HG03457 (cell line): ENCODE results near the gene FGFR2.

Source experiments
- ATAC-seq: cut with Tn5 transposase; IDR thresholded peaks from one replicate; pipeline ENCODE4 v1.9.1; 2021; ENCODE audit warnings: moderate number of reproducible peaks; ENCODE audit not compliant: unreplicated experiment

The FGFR2 gene

DNA sequence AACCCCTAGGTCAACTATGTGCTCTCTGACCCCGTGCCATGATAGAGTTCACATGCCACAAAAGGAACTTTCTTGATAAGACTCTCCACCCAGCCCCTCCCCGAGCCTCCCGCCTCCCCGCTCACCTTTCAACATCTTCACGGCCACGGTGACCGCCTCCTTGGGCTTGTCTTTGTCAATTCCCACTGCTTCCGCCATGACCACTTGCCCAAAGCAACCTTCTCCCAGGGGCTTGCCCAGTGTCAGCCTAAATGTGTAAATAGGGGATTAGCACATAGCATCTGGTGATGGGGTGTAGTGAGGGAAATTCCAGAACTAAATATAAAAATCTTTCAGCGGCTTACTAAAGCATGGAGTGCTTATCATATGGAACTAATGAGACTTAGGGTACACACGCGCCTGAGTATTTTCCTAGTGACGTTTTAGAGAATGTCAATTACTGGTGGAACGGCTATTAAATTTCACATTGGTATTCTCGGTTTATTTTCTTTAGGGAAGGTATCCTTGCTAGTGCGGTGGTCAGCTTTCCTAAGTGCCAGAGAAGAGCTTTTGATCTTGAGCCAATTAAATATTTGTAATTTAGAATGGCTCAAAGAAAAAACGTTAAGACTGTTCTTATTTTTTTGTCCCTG is 97.4 kb downstream of the FGFR2 start:
- ATAC-seq, result no peak

DNA sequence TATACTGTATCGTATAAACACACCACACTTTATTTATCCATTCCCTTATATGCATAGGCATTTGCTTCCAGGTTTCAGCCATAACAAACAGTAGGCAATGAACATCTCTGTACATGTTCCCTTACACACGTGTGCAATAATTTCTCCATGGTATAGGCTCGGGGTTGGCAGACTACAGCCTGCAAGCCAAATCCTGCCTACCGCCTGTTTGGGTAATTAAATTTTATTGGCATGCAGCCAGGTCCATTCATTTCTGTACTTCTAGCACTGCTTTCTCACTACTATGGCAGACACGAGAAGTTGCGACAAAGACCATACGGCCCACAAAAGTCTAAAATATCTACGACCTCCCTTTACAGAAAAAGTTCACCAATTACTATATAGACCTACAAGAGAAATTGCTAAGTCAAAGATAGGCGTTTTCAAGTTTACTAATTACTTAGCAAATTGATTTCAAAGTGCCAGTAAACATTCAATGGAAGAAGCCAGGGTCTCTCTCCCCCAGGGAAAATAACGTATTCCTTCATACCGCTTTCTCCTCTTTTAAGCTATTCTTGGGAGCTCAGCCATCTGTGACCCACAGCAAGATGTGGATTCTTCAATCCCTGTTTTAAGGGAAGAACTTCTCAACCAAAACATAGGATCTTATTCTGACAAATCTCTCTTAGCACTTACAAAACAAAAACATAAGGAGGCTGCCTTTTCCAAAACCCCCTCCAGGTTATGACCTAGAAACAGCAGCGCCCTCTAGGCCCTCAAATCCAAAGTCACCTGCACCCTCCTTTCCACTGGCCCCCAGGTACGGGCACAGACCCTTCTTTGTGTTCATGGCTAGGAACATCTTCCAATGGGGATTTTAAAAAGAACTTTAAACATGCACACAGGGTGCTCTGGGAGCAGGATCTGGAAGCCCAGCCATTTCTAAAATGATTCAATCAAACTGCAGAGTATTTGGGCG is 100.5 kb downstream of the FGFR2 start:
- ATAC-seq, result no peak

DNA sequence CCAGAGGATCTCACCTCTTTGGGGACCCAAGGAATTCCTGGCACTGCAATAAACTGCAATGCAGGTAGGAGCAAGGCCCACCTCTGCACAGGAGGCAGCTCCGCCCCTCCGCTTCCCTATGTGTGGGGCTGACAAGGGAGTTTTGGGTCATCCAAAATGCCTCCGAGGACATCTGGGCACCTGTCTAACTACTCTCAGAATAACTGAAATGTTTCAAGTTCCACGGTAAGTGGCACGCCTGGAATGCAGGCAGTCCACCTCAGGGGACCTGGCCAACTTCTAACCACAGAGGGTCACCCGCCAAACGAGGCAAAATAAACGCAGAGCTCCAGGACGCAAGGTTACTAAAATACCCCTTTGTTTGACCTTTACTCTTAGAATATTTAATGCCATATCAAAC is 102.5 kb downstream of the FGFR2 start:
- no peak for ATAC-seq

DNA sequence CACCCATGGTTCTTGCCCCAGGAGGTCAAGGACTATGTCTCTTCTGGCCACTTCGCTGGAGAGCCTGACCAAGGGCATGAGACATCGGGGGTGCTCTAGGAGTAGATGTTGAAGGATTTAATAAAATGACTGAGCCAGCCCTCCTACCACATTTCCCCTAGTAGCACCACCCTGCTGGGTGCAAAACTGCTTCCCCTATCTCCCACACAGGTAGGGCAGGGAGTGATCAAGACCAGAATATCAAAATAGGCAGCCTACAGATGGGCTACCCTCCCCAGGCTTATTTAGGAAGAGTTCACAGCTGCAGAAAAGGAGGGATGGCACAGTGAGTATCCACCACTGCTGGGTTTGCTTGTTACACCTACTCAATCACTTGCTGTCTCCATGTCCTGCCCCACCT is 103.9 kb downstream of the FGFR2 start:
- ATAC-seq, result no peak

DNA sequence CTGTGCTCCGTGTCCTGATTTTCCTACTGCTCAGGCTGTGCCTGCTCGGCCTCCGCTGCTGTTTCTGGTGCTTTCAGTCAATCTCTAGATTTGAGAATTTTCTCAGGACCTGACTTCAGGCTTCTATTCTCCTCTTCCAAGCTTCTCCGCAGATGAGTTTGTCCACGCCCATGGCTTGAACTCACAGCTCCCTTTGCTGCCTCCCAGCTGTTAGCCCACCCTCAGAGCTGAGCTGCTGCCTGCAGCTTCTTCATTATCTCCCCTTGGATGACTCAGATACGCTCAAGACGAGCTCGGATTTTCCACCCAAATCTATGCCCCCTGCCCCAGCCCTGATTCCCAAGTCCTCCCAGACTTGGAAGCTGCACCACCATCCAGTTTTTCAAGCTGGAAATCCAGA is 104.7 kb downstream of the FGFR2 start:
- no peak for ATAC-seq

DNA sequence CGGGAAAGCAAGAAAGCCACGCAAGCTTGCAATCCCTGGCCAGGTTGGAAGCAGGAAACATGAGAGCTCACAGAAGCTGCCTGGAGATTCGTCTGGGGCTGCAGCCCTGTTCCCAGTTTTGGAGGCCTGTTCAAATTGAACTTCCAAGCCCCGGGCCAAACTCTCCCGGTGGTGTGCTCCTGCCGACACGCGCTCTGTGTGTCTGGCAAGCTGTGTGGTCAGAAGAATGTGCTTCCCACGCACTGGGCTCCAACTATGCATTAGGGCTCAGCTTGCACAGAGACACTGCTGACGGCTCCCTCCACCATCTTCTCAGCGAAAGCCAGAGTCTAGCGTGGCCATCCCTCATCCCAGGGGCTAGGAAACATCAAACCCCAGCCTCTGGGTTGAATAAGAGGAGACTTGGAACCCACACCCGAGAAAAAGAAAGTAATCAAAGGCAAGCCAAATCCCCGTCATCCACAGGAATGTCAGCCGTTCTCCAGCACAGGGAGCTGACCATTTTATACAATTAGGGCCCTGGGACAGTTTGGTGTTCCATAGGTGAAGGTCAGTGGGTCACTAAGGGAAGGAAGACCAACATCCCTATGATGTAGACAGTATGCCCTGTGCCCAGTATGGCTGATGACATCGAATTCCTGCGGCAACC is 107.2 kb downstream of the FGFR2 start:
- no peak for ATAC-seq

DNA sequence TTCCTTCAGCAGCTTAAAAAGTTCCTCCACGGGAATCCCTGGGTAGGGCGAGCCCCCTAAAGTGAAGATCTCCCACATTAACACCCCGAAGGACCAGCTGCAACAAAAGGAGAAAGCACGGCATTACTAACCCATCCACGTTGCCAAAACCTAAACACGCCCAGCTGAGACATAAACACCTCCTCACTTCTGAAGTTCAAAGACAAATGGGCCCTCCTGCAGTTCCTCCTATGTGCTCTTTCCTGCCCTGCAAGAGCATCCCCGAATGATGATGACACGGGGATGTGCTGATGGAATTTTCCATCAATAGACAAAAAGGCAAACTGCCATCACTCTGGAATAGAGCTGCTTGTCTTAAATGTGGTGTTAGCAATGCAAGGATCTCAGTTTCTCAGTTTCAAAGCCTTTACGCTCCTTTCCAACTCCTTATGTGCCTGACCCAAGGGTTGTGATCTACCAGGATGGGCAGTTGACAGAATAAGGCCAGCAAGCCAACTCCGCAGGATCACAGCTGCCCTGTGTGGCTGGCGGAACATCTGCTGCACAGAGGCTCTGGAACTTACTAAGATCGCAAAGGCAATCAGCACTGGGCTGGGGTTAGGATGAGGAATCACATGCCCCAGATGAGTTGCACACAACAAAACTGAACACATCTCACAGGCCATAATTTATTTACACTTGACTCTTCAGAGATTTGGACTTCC is 112.7 kb downstream of the FGFR2 start:
- ATAC-seq, result no peak

DNA sequence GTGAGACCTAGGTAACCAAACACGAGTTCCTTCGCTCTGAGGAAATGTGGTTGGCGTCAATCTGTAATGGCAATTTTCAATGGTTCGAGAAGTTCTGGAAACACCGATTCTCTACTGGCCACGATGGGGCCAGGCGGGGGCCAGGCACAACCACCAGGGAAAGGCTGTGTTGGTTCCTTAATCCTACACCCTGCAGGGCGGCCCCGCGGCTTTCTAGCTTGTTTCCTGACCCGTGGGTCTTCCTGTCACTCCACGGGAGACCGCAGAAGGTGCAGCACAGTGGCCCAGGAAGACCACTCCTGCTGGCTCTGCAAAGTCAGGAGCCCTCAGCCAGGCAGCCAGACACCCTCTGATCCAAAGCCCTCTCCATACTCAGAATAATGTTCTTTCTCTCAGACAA is 113.4 kb downstream of the FGFR2 start:
- ATAC-seq, result no peak

DNA sequence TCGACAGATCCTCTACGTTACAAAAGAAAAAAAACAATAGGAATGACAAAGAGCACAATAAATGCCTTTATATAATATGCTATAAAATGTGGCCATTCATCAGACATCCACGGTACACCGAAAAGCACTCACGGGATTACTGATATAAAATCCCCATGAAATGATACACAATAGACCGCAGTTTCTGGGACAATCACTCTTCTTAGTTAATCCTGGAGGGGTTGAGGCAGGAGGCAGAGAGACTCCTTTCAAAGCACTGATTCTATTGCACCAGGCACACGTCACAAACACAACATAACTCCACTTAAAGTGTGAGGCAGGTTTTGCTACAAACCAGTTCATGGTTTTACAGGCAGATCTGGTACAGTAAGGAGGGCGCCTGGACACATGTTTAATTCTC is 113.8 kb downstream of the FGFR2 start:
- ATAC-seq, result no peak

DNA sequence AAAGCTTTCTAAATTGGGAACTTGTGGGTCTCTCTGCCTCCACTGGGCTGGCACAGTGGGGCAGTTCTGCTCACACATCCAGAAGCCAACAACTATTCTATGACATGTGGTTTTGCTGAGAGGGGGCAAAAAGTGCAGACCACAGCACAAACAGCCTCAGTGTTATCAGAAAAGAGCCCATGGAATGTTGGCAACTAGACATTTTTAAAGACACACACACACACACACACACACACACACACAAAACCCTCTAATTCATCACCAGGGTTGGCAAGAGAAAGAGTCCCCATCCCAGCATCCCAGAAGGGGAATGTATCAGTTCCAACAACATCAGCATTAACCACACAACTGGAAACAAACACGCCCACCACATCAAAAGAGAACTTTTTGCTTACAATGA is 117.1 kb downstream of the FGFR2 start:
- ATAC-seq, result no peak

DNA sequence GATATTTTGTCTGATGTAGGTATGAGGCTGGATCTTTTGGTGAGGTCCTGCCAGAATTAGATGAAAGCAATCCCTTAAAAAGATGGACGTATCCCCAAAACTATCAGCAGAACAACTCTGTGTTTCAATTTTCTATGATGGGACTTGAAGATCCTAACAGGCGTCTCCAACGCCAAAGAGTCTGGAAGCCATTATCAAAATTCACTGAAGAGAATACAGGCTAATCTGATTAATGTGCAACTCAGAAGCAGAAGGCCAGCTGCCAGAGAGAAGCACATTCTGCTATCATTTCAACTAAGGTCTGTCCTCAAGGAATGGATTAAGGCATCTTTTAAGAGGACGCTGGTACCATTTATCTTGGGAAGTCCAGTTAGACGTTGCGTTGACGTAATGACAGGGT is 119.7 kb downstream of the FGFR2 start:
- ATAC-seq, result no peak

DNA sequence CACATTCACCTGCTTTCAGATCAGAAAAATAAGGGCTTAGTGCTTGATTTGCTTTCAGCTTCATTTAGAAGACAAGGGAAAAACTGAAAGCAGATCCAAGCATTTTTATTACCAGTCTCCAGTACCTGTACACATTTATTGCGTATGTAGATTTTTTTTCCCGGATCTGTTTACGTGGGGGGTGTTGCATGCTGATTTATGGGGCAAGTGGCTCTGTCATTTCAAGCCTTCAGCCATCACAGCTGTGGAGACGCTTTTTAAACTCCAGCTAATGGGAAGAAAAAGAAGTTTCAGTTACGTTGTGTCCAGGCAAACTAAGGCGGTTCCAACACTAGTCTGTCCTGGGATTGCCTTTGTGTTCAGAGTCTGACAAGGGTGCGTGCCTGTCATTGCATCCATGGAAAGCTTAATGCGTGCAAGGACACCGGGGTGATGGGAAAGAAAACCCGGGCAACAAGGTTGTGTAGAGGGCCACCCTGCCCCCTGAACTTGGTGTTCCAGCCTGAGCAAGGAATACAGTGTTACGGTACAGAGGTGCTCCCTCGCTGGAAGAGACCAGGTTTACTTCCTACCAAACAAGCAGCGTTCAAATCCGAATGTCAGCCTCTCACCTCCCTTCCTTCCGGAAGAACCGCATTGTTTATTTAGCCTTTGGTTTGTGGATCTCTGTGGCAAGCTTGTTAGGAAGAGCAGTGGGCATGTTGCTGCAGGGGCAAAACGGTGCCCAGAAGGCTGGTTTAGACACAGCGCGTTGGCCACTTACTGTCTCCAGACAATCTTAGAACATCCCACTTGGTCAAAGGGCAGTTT is 128.2 kb downstream of the FGFR2 start:
- ATAC-seq, result no peak

DNA sequence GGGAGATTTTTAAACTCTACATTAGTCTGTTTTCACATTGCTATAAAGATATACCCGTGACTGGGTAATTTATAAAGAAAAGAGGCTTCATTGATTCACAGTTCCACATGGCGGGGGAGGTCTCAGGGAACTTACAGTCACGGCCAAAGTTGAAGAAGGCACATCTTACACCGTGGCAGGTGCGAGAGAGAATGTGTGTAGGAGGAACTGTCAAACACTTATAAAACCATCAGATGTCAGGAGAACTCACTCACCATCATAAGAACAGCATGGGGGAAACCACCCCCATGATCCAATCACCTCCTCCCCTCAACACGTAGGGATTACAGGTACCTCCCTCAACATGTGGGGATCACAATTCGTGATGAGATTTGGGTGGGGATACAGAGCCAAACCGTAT is 129.5 kb downstream of the FGFR2 start:
- no peak for ATAC-seq

DNA sequence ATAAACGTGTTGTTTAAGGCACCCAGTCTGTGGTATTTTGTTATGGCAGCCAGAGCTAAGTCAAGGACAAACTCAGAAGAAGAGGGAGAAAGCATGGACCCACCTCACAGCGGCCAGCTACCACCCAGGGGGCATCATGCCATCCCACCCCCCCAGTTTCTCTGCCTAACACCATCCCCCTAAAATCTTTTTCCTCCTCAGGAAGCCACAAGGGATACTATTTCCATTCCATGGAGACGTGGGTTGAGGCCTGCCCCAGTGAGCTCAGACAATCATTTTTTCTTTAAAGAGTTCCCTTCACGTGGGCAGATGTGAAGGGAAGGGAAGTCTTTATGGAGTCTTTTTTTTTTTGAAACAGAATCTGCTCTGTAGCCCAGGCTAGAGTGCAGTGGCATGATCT is 131.8 kb downstream of the FGFR2 start:
- ATAC-seq, result no peak

DNA sequence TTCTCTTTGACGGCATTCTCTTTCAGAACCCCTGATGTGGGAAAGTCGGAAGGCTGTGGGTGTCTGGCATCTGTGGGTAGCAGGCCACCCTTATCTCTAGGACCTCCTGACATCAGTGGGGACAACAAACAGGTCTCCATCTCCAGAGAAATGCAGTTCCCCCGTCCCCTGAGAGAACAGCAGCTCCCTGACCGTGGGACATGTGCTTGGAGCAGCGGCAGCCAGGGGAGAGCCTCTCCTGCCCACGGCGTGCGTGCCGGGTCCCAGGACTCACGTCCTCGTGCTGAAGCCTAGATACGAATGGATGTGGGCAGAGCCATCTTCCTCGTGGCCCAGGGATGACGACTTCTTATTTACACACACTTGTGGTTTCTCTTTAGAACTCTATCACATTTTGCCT is 133.0 kb downstream of the FGFR2 start:
- no peak for ATAC-seq

DNA sequence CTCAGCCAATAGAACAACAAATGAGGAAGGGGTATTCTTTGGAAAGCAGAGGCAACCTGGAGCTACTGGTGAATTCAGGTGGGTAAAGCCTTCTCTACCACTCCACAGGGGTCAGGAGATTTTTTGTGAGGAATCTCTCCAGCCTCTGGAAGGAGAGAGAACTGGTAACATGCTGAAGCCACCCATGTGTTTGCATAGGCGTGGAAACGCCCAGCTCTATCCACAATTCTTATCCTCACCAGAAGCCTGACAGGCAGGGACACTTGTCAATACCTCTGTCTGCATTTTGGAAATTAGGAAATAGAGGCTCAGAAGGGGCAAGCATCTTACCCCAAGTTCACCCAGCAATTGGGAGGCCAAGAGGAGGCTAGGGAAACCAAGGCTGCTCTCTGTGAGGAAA is 133.7 kb downstream of the FGFR2 start:
- ATAC-seq, result no peak

DNA sequence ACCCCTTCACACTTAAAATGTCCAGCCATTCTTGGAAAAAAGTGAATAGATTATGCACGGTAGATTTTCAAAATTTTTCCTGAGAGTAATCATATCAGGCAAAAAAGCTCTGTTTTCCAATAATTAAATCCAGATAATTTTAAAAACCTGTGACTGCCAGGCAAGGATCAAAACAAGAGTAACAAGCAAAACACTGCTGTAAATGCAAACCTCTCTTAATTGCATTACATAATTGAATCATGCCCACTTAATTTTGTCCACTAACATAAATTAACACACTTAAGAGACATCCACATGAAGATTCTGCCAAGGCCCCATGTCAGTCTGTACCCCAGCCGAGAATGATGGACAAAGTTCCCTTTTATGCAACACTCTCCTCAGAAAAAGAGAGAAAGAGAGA is 135.3 kb downstream of the FGFR2 start:
- no peak for ATAC-seq

DNA sequence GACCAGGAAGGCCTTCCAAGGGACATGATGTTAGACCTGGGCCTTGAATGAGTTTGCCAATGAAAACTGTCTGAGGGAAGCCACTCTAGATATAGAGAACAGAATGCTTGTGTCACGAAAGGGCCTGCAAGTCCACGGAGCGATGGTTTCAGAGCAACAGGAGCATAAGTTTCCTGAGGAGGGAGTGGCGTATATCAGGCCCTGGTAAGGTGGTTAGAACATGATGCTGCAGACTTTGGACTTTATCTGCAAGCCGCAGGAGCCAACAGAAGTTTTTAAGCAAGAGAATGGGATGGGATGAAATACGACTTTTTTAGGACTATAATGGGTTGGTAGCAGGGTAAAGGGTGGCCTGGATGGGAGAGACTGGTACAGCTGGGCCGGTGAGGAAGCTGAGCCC is 136.0 kb downstream of the FGFR2 start:
- no peak for ATAC-seq

DNA sequence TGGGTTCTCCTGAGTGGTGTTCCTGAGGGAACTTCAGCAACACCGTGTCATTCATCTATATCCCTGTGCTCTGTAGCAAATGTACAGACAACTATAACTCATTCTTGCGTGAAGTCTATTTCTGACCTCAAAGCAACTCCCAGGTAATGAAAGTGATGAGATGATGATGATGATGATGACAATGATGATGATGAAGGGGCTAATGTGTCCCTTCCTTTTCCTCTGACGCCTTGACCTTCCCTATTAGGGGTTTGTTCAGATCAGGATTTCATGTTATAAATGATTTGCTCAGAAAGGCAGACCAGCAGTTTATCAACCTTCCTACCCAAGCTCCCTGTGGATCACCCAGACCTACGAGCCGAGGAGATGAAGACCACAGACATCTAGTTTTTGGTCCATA is 136.9 kb downstream of the FGFR2 start:
- ATAC-seq, result no peak

DNA sequence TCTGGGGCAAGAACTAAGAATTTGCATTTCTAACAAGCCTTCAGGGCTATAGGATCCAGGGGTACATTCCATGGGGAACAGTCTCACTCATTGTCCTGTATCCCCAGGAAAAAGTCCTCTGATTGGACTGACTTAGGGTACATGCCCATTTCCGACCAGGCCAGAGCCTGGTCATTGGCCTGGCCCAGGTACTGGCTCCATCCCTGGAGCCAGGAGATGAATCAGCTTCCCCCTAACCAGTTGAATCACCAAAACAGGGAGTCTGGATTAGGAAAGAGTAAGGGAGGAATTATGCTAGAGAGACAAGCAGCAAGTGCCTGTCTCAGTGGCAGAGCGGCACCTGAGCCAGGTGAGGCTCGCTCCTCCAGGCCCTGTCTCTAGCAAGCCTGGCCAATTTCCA is 137.5 kb downstream of the FGFR2 start:
- ATAC-seq, result no peak
